OCI-LY7 (cell line): Measurements from ENCODE around the gene FAM131B. TPM values are rescaled to one million over a fixed set of nuclear protein-coding genes. Genes with fewer than 3 reads are reported as not detected.

Experiments
- BruUV-seq: library from RNA; stranded (reverse); fragments of 400-500 nt; replicated peaks from 2 replicates; lab custom pipeline; 2021; lab: Mats Ljungman, UMichigan
- CTCF ChIA-PET: fragments of 300-600 bp; sonication (Branson Sonifier 250); formaldehyde crosslinking; loops from one replicate; lab custom pipeline; 2022; ENCODE audit warnings: antibody characterized with exemption; ENCODE audit not compliant: unreplicated experiment; lab: Charles Lee
- POLR2A ChIA-PET: fragments of 300-600 bp; sonication (Branson Sonifier 250); formaldehyde crosslinking; loops from one replicate; lab custom pipeline; 2022; ENCODE audit warnings: antibody characterized with exemption; lab: Charles Lee
- DNase-seq: peaks from one replicate; pipeline ENCODE4 v3.0.0-alpha.2; 2015; ENCODE audit warnings: low spot score
- H2AFZ ChIP-seq: fragments of 200-600 bp; sonication (generic), shearing (Covaris generic); 2 replicates; pipeline ENCODE4 v1.6.1; 2014; ENCODE audit warnings: mild to moderate bottlenecking, antibody characterized with exemption, low read length, moderate library complexity
- H3K27ac ChIP-seq: fragments of 200-600 bp; sonication (generic); 2 replicates; pipeline ENCODE4 v1.5.1; 2014; ENCODE audit warnings: mixed run types, low read depth, mild to moderate bottlenecking, moderate library complexity, low read length, inconsistent platforms; ENCODE audit not compliant: poor library complexity, severe bottlenecking
- H3K36me3 ChIP-seq: fragments of 200-600 bp; sonication (generic); 2 replicates; pipeline ENCODE4 v1.6.1; 2014; ENCODE audit warnings: mild to moderate bottlenecking, antibody characterized with exemption, low read length, moderate library complexity, mixed read lengths; ENCODE audit not compliant: insufficient read depth
- H3K4me1 ChIP-seq: fragments of 200-600 bp; sonication (generic); 2 replicates; pipeline ENCODE4 v1.5.1; 2014; ENCODE audit warnings: mild to moderate bottlenecking, low read length; ENCODE audit not compliant: insufficient read depth, poor library complexity, severe bottlenecking
- H3K4me2 ChIP-seq: fragments of 200-600 bp; sonication (generic); 2 replicates; pipeline ENCODE4 v1.6.1; 2014; ENCODE audit warnings: mild to moderate bottlenecking, low read length
- H3K4me3 ChIP-seq: fragments of 200-600 bp; sonication (generic); 2 replicates; pipeline ENCODE4 v1.5.1; 2014; ENCODE audit warnings: mild to moderate bottlenecking, low read depth, low read length; ENCODE audit not compliant: poor library complexity, severe bottlenecking
- H3K79me2 ChIP-seq: fragments of 200-600 bp; sonication (generic); 2 replicates; pipeline ENCODE4 v1.6.1; 2016; ENCODE audit warnings: low read depth, mild to moderate bottlenecking, low read length, moderate library complexity, mixed read lengths; ENCODE audit not compliant: insufficient read depth
- H3K9me2 ChIP-seq: fragments of 200-600 bp; sonication (generic); 2 replicates; pipeline ENCODE4 v1.6.1; 2016; ENCODE audit warnings: mild to moderate bottlenecking, low read length, mixed read lengths; ENCODE audit not compliant: insufficient read depth
- H3K9me3 ChIP-seq: fragments of 200-600 bp; sonication (generic); 2 replicates; pipeline ENCODE4 v1.6.1; 2014; ENCODE audit warnings: mild to moderate bottlenecking, mixed run types, low read length, mixed read lengths
- H4K20me1 ChIP-seq: fragments of 200-600 bp; sonication (generic); 2 replicates; pipeline ENCODE4 v1.6.1; 2014; ENCODE audit warnings: mild to moderate bottlenecking, antibody characterized with exemption, low read length, moderate library complexity, mixed read lengths; ENCODE audit not compliant: insufficient read depth
- CTCF ChIP-seq: fragments of 200-600 bp; sonication (generic); conservative IDR thresholded peaks from 2 replicates; pipeline ENCODE4 v1.5.1; 2014; ENCODE audit warnings: mild to moderate bottlenecking, antibody characterized with exemption, low read length, moderate library complexity, mixed read lengths
- EZH2phosphoT487 ChIP-seq: fragments of 200-600 bp; sonication (generic); IDR thresholded peaks from 2 replicates; pipeline ENCODE4 v1.6.1; 2018; ENCODE audit warnings: low read depth, borderline replicate concordance, mild to moderate bottlenecking, mixed run types, antibody characterized with exemption, low read length, moderate library complexity, mixed read lengths
- intact Hi-C: fragments of 100-400 bp; cut with micrococcal nuclease; formaldehyde crosslinking; loops from one replicate; pipeline ENCODE4 v1.10.0; 2022; ENCODE audit not compliant: unreplicated experiment
- total RNA-seq, 2 experiments: library from RNA; depleted of rRNA in 1 of 2; stranded (reverse); fragments of >200 nt in 1 of 2; shearing (Covaris generic) in 1 of 2; gene quantifications; 2 replicates each; pipeline ENCODE4 v1.2.3, GENCODE V29; 2014 to 2022

The FAM131B gene
- total RNA-seq, 2 experiments from 2014 or later = not detected

- TF ChIP-seq CTCF (no peak), EZH2phosphoT487 (no peak)
- Histone ChIP-seq H3K4me3 (no peak overlapping the region), H3K36me3 (no peaks in the 10 kb centered on the region), H4K20me1 (no peaks in the 10 kb centered on the region), H3K9me2 (no peaks in the 10 kb centered on the region), H3K79me2 (no peaks in the 10 kb centered on the region), H3K4me2 (no peak overlapping the region), H2AFZ (no peak overlapping the region), H3K9me3 (no peaks in the 10 kb centered on the region), H3K27ac (no peak overlapping the region), H3K4me1 (no peaks in the 10 kb centered on the region)
- CTCF ChIA-PET = no interaction called here
- POLR2A ChIA-PET = no interaction called here
- DNase-seq = no peak
- no TSS peak for BruUV-seq
- intact Hi-C loops = no loop called here
Observed at GRCh38 chr7:143346018-143346417, 16.5 kb downstream of the FAM131B start.

- H3K36me3 ChIP-seq = no peaks in the 10 kb centered on the region
- no peak for DNase-seq
Observed at GRCh38 chr7:143345428-143345900, 17.0 kb downstream of the FAM131B start.

More at GRCh38 chr7:143345428-143345900, 17.0 kb downstream of the FAM131B start:
- no peak overlapping the region for H3K4me2 ChIP-seq
- no peaks in the 10 kb centered on the region for H3K4me1 ChIP-seq
- no peak overlapping the region for H2AFZ ChIP-seq
- H3K27ac ChIP-seq = no peak overlapping the region
- POLR2A ChIA-PET = no interaction called here
- intact Hi-C loops = no loop called here
- H3K9me3 ChIP-seq = no peaks in the 10 kb centered on the region
- no peaks in the 10 kb centered on the region for H3K79me2 ChIP-seq
- no peaks in the 10 kb centered on the region for H4K20me1 ChIP-seq
- H3K4me3 ChIP-seq = no peak overlapping the region
- no TSS peak for BruUV-seq
- CTCF ChIA-PET = no interaction called here
- TF ChIP-seq EZH2phosphoT487 (no peak), CTCF (no peak)
- no peaks in the 10 kb centered on the region for H3K9me2 ChIP-seq
